GM12864 (cell line): Measurements from ENCODE around the gene ITPKB.

Source experiments
- DNase-seq: peaks from one replicate; pipeline ENCODE4 v3.0.0-alpha.2; 2011; ENCODE audit warnings: low read depth
- H3K4me3 ChIP-seq: 2 replicates; pipeline ENCODE4 v1.5.1; 2011; ENCODE audit warnings: mild to moderate bottlenecking, low read depth, low read length, control low read depth
- CTCF ChIP-seq: IDR thresholded peaks from 2 replicates; pipeline ENCODE4 v1.5.1; 2011; ENCODE audit warnings: low read depth, mild to moderate bottlenecking, moderate library complexity, low read length, control low read depth, inconsistent platforms; ENCODE audit errors: missing control alignments

Gene ITPKB

GRCh38 chr1:226712742-226713419 is 26.2 kb downstream of the ITPKB start:
- DNase-seq = no peak
- peak overlapping the region; percentile 3 for H3K4me3 ChIP-seq
- TF ChIP-seq CTCF = no peak

GRCh38 chr1:226711976-226712741 is 26.9 kb downstream of the ITPKB start:
- no peak for DNase-seq
- no peak for TF ChIP-seq CTCF
- peak overlapping the region; percentile 3; the same call in 1 of the 2 replicates for H3K4me3 ChIP-seq

DNA sequence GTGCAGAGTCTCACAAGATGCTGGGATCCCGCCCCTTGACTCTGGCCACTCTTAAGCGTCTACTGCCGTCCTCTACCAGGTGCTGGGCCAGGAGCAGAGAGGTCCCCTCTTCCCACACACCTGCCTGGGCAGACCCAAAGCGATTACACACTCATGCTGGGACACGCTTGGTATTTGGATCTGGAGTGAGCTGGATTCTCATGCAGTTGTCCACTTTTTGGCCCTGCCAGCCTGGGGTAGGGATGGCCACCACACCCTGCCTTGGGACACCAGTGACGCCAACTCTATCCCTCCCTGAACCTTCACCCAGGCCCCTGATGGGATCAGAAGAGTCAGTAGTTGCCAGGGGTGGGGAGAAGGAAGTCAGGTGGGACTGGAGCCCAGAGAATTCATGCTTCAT is 28.6 kb downstream of the ITPKB start:
- H3K4me3 ChIP-seq = no peak overlapping the region
- TF ChIP-seq CTCF = no peak
- DNase-seq = no peak

- no peak for TF ChIP-seq CTCF
- no peak overlapping the region for H3K4me3 ChIP-seq
- DNase-seq = no peak
Observed at GRCh38 chr1:226709953-226710352, 29.1 kb downstream of the ITPKB start.

GRCh38 chr1:226708967-226709396 is 30.1 kb downstream of the ITPKB start:
- TF ChIP-seq CTCF = no peak
- no peak for DNase-seq
- no peak overlapping the region for H3K4me3 ChIP-seq

DNA sequence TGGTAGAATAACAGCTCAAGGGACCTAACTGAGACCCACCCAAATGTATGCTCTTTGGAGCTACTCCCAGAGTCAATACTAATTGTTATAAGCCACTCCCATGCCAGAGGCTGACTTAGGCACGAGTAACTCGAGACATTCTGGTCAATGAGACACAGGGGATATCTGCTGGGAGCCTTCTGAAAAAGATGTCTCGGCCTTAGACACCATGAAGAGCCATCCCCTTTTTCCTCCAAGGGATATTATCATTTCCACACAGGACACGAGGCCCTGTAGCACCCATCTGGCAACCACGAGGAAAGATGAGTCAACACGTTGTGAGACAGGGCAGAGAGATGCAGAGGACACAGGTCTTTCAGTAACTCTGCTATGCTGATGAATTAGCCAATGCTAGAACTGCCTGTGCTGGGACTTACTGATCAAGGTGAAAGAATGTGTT is 30.7 kb downstream of the ITPKB start:
- no peak for TF ChIP-seq CTCF
- DNase-seq = no peak
- no peak overlapping the region for H3K4me3 ChIP-seq
